Kidney (tissue), 22 donors: ENCODE data around the gene APEX1. TPM values are rescaled to one million over a fixed set of nuclear protein-coding genes. Genes with fewer than 3 reads are reported as not detected.
A peak's percentile ranks its signal among the peaks of the same experiment; 100 is the strongest.

Experiments used
- DNase-seq, 5 donors: peaks; one replicate each; pipeline ENCODE4 v3.0.0-alpha.2; 2013 to 2020
- FAIRE-seq: peaks from 2 replicates; lab custom pipeline; 2012; peaks lifted over from hg19 to GRCh38; lab: Jason Lieb, UNC
- H3K27ac ChIP-seq, 2 donors: one replicate each; pipeline ENCODE4 v1.7.0; 2013; ENCODE audit warnings: low read depth in 2 of 2, low read length in 2 of 2, inconsistent platforms in 1 of 2
- H3K27me3 ChIP-seq: one replicate; pipeline ENCODE4 v1.7.1; 2013; ENCODE audit warnings: low read length, inconsistent platforms; ENCODE audit not compliant: control insufficient read depth, insufficient read depth
- H3K36me3 ChIP-seq, 3 donors: one replicate each; pipeline versions ENCODE4 v1.7.0 to v1.7.1; 2013; ENCODE audit warnings: low read length in 3 of 3, control low read depth in 1 of 3, inconsistent platforms in 1 of 3; ENCODE audit not compliant: insufficient read depth in 3 of 3, control insufficient read depth in 2 of 3
- H3K4me1 ChIP-seq, 3 donors: one replicate each; pipeline versions ENCODE4 v1.7.0 to v1.7.1; 2013; ENCODE audit warnings: low read length in 3 of 3, inconsistent platforms in 1 of 3, low read depth in 1 of 3; ENCODE audit not compliant: control insufficient read depth in 2 of 3, insufficient read depth in 2 of 3
- H3K4me3 ChIP-seq, 3 donors: one replicate each; pipeline versions ENCODE4 v1.7.0 to v1.8.1; 2013; ENCODE audit warnings: low read length in 3 of 3, control low read depth in 1 of 3, inconsistent platforms in 1 of 3
- H3K9ac ChIP-seq, 3 donors: one replicate each; pipeline versions ENCODE4 v1.7.0 to v1.7.1; 2013; ENCODE audit warnings: low read length in 3 of 3, control low read depth in 1 of 3, inconsistent platforms in 1 of 3
- H3K9me3 ChIP-seq, 3 donors: one replicate each; pipeline versions ENCODE4 v1.7.0 to v1.7.1; 2013; ENCODE audit warnings: low read length in 3 of 3, control low read depth in 1 of 3, inconsistent platforms in 1 of 3; ENCODE audit not compliant: control insufficient read depth in 2 of 3, insufficient read depth in 1 of 3
- CTCF ChIP-seq: IDR thresholded peaks from 3 replicates; pipeline ENCODE4 v1.5.1; 2012; ENCODE audit warnings: mild to moderate bottlenecking, moderate library complexity, borderline replicate concordance; ENCODE audit not compliant: insufficient read depth; ENCODE audit errors: extremely low read depth
- intact Hi-C: fragments of 100-400 bp; cut with DNase I; formaldehyde crosslinking; loops from one replicate; pipeline ENCODE4 v1.11.1; 2022
- long read RNA-seq, 10 donors: library from polyadenylated mRNA in 1 of 10; unstranded in 1 of 10; transcript quantifications; one replicate each; pipeline ENCODE4 v2.0.0 and lab custom pipeline, GENCODE V29; 2021 to 2026
- polyA plus RNA-seq: library from polyadenylated mRNA; stranded (reverse); fragments of 350-450 nt; fragmentation: Illumina TruSeq; extraction: RNeasy Lipid Tissue Mini Kit (QIAGEN cat#74804); gene quantifications from one replicate; pipeline ENCODE4 v1.2.3, GENCODE V29; 2014; ENCODE audit warnings: low read depth, low replicate concordance; ENCODE audit not compliant: insufficient read depth
- total RNA-seq: library from RNA; stranded (reverse); fragmentation: NEBNext Ultra II Directional; extraction: Animal tissue kit (Norgen Biotek cat#: 25700); gene quantifications from one replicate; pipeline ENCODE4 v1.2.1, GENCODE V29; 2021
- donor health status: control.
- donor health status: control.
- donor health status: control.
- donor health status: control.
- donor health status: control.
- donor health status: DM: yes; HTN: yes; CAD: no.
- donor health status: Normal renal cell carcinoma (clear cell type).

Gene APEX1
- 119 TPM for total RNA-seq
- 109 TPM for polyA plus RNA-seq
- long read RNA-seq, donor 1, transcript APEX1-210 (5 exons, 1,437 nt), result minor isoform, 11 of 102 reads
- long read RNA-seq, donor 1, transcript APEX1-216 (3 exons, 1,803 nt), result minor isoform, 17 of 102 reads
- long read RNA-seq, donor 1, transcript APEX1-201 (5 exons, 1,484 nt), result major isoform, 42 of 102 reads
- long read RNA-seq, donor 1, transcript APEX1-205 (4 exons, 1,603 nt), result minor isoform, 7 of 102 reads
- long read RNA-seq, donor 1, partial matches to known transcripts, result 19 of 102 reads
- long read RNA-seq, donor 1, other reads (novel, unspliced or antisense), result 0 of 102 reads
- long read RNA-seq, donor 2, transcript APEX1-210 (5 exons, 1,437 nt), result minor isoform, 11 of 176 reads
- long read RNA-seq, donor 2, transcript APEX1-205 (4 exons, 1,603 nt), result minor isoform, 9 of 176 reads
- long read RNA-seq, donor 2, transcript APEX1-202 (5 exons, 1,387 nt), result minor isoform, 9 of 176 reads
- long read RNA-seq, donor 2, transcript APEX1-201 (5 exons, 1,484 nt), result major isoform, 54 of 176 reads
- long read RNA-seq, donor 2, partial matches to known transcripts, result 84 of 176 reads
- long read RNA-seq, donor 2, other reads (novel, unspliced or antisense), result 0 of 176 reads
- long read RNA-seq, donor 3, transcript APEX1-201 (5 exons, 1,484 nt), result major isoform, 78 of 158 reads
- long read RNA-seq, donor 3, transcript APEX1-210 (5 exons, 1,437 nt), result minor isoform, 23 of 158 reads
- long read RNA-seq, donor 3, transcript APEX1-216 (3 exons, 1,803 nt), result minor isoform, 6 of 158 reads
- long read RNA-seq, donor 3, transcript APEX1-205 (4 exons, 1,603 nt), result minor isoform, 16 of 158 reads
- long read RNA-seq, donor 3, partial matches to known transcripts, result 28 of 158 reads
- long read RNA-seq, donor 3, other reads (novel, unspliced or antisense), result 0 of 158 reads
- long read RNA-seq, donor 4, transcript APEX1-201 (5 exons, 1,484 nt), result major isoform, 42 of 73 reads
- long read RNA-seq, donor 4, transcript APEX1-205 (4 exons, 1,603 nt), result minor isoform, 8 of 73 reads
- long read RNA-seq, donor 4, transcript APEX1-210 (5 exons, 1,437 nt), result minor isoform, 12 of 73 reads
- long read RNA-seq, donor 4, transcript APEX1-216 (3 exons, 1,803 nt), result minor isoform, 6 of 73 reads
- long read RNA-seq, donor 4, partial matches to known transcripts, result 0 of 73 reads
- long read RNA-seq, donor 4, other reads (novel, unspliced or antisense), result 0 of 73 reads
- long read RNA-seq, donor 5, transcript APEX1-201 (5 exons, 1,484 nt), result major isoform, 8 of 8 reads
- long read RNA-seq, donor 5, partial matches to known transcripts, result 0 of 8 reads
- long read RNA-seq, donor 5, other reads (novel, unspliced or antisense), result 0 of 8 reads
- long read RNA-seq, donor 6, transcript APEX1-201 (5 exons, 1,484 nt), result major isoform, 101 of 277 reads
- long read RNA-seq, donor 6, transcript APEX1-202 (5 exons, 1,387 nt), result minor isoform, 9 of 277 reads
- long read RNA-seq, donor 6, transcript APEX1-210 (5 exons, 1,437 nt), result minor isoform, 26 of 277 reads
- long read RNA-seq, donor 6, transcript APEX1-216 (3 exons, 1,803 nt), result minor isoform, 15 of 277 reads
- long read RNA-seq, donor 6, partial matches to known transcripts, result 109 of 277 reads
- long read RNA-seq, donor 6, other reads (novel, unspliced or antisense), result 5 of 277 reads
- long read RNA-seq, donor 7, transcript APEX1-202 (5 exons, 1,387 nt), result minor isoform, 5 of 61 reads
- long read RNA-seq, donor 7, transcript APEX1-205 (4 exons, 1,603 nt), result minor isoform, 5 of 61 reads
- long read RNA-seq, donor 7, transcript APEX1-216 (3 exons, 1,803 nt), result minor isoform, 9 of 61 reads
- long read RNA-seq, donor 7, transcript APEX1-201 (5 exons, 1,484 nt), result major isoform, 31 of 61 reads
- long read RNA-seq, donor 7, partial matches to known transcripts, result 0 of 61 reads
- long read RNA-seq, donor 7, other reads (novel, unspliced or antisense), result 6 of 61 reads
- long read RNA-seq, donor 8, transcript APEX1-201 (5 exons, 1,484 nt), result major isoform, 52 of 109 reads
- long read RNA-seq, donor 8, transcript APEX1-216 (3 exons, 1,803 nt), result minor isoform, 10 of 109 reads
- long read RNA-seq, donor 8, transcript APEX1-210 (5 exons, 1,437 nt), result minor isoform, 14 of 109 reads
- long read RNA-seq, donor 8, transcript APEX1-205 (4 exons, 1,603 nt), result minor isoform, 9 of 109 reads
- long read RNA-seq, donor 8, partial matches to known transcripts, result 18 of 109 reads
- long read RNA-seq, donor 8, other reads (novel, unspliced or antisense), result 0 of 109 reads
- long read RNA-seq, donor 9, transcript APEX1-216 (3 exons, 1,803 nt), result minor isoform, 5 of 73 reads
- long read RNA-seq, donor 9, transcript APEX1-210 (5 exons, 1,437 nt), result minor isoform, 7 of 73 reads
- long read RNA-seq, donor 9, transcript APEX1-201 (5 exons, 1,484 nt), result major isoform, 47 of 73 reads
- long read RNA-seq, donor 9, partial matches to known transcripts, result 8 of 73 reads
- long read RNA-seq, donor 9, other reads (novel, unspliced or antisense), result 0 of 73 reads
- long read RNA-seq, donor 10, transcript APEX1-216 (3 exons, 1,803 nt), result minor isoform, 6 of 125 reads
- long read RNA-seq, donor 10, transcript APEX1-201 (5 exons, 1,484 nt), result major isoform, 69 of 125 reads
- long read RNA-seq, donor 10, transcript APEX1-205 (4 exons, 1,603 nt), result minor isoform, 9 of 125 reads
- long read RNA-seq, donor 10, transcript APEX1-210 (5 exons, 1,437 nt), result minor isoform, 15 of 125 reads
- long read RNA-seq, donor 10, partial matches to known transcripts, result 23 of 125 reads
- long read RNA-seq, donor 10, other reads (novel, unspliced or antisense), result 0 of 125 reads

DNA sequence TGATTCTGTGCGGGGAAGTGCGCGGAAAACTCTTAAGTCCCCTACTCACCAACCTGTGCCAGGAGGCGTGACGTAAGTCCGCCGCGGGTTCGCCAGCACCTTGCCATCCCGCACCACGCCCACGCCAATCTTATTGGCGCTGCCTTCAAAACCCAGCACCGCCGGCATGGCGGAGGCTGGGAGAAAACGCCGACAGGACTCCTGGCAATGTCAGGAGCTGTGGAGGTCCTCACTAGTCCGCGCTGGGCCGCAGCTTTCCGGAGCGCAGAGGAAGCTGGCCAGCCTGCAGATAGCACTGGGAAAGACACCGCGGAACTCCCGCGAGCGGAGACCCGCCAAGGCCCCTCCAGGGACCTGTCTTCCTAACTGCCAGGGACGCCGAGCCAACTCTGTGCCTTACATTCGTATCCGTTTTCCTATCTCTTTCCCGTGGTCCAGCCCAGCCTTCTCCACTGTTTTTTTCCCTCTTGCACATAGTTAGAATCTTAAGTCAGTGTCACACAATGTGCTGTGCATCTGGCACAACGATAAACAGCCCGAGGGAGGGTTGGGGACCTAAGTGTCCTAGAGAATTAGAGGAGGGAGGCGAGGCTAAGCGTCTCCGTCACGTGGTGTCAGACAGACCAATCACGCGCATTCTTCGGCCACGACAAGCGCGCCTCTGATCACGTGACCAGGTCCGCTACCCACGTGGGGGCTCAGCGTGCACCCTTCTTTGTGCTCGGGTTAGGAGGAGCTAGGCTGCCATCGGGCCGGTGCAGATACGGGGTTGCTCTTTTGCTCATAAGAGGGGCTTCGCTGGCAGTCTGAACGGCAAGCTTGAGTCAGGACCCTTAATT, at the start of gene APEX1, which contains the start of gene OSGEP:
Gene APEX1 (plus strand): TSS at position 711 of the 839 bp plus-strand sequence. CDS start 420 bp downstream, outside the sequence.
Gene OSGEP (minus strand): TSS at position 297 of the 839 bp plus-strand sequence. CDS start 129 bp downstream, at position 168.
- intact Hi-C loops, result no loop called here
- TF ChIP-seq CTCF, result no peak
- Histone ChIP-seq H3K9me3 (no peaks in the 10 kb centered on the region), H3K27me3 (no peaks in the 10 kb centered on the region), H3K27ac (peak within 1 kb of the TSS; percentile 88 to 97), H3K4me1 (peaks cover 3 to 9% (median 8%) of the 10 kb centered on the region in 3 donors), H3K9ac (peak within 1 kb of the TSS; percentile 55 to 92 (median 87)), H3K36me3 (peaks cover 13 to 57% (median 31%) of the 10 kb centered on the region in 3 donors), H3K4me3 (peak within 1 kb of the TSS; percentile 76 to 98 (median 87))
- DNase-seq (peak; percentile 98 to 100 (median 100)), FAIRE-seq (peak; percentile 80)

- no peak overlapping the region for H3K4me3 ChIP-seq
- H3K4me1 ChIP-seq, result peaks cover 0 to 6% (median 3%) of the 10 kb centered on the region in 3 donors
- no peaks in the 10 kb centered on the region for H3K9me3 ChIP-seq
- no peak for FAIRE-seq
- H3K9ac ChIP-seq, result no peak overlapping the region
- intact Hi-C loops, result no loop called here
- H3K27me3 ChIP-seq, result no peaks in the 10 kb centered on the region
- no peak for DNase-seq
- peaks cover 0 to 25% (median 23%) of the 10 kb centered on the region in 3 donors for H3K36me3 ChIP-seq
- TF ChIP-seq CTCF, result no peak
- H3K27ac ChIP-seq, result no peak overlapping the region
Measured at GRCh38 chr14:20409226-20409625, 45.8 kb upstream of the APEX1 start.
